Prostate gland (tissue), 2 donors: Measurements from ENCODE around the gene FAM241A.

Experiments
- POLR2AphosphoS5 ChIP-seq: sonication (generic); formaldehyde crosslinking; IDR thresholded peaks from one replicate; pipeline ENCODE4 v1.6.1; 2017; ENCODE audit warnings: antibody characterized with exemption
- TF ChIP-seq, protein P1 (sequence below), 4 experiments: fragments of 200-600 bp in 2 of 4; fragments of 450-650 bp in 2 of 4; sonication (generic) in 2 of 4; IDR thresholded peaks; 1 replicate in 3 of 4; 2 replicates in 1 of 4; pipeline ENCODE4 v1.5.1; 2016 to 2019; ENCODE audit warnings: antibody characterized with exemption in 4 of 4, mild to moderate bottlenecking in 2 of 4, moderate library complexity in 2 of 4

DNA sequence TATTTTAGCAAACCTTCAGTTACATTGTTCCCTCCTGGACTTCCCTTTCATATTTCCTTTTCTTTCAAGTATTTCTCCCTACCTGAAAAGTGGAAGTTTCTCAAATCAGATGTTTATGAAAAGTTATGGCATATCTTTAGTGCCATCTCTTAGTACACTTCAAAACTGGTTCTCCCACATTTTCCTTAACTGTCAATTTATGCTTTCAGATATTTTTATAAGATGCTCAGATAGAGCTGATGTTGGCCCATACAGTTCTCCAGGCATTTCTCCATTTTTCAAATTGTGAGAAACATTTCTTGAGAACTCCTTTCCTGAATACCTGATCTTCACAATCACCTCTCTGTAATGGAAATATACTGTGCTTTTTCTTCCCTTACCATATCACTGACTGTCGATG is 53.8 kb downstream of the FAM241A start:
- TF ChIP-seq, protein P1, sequence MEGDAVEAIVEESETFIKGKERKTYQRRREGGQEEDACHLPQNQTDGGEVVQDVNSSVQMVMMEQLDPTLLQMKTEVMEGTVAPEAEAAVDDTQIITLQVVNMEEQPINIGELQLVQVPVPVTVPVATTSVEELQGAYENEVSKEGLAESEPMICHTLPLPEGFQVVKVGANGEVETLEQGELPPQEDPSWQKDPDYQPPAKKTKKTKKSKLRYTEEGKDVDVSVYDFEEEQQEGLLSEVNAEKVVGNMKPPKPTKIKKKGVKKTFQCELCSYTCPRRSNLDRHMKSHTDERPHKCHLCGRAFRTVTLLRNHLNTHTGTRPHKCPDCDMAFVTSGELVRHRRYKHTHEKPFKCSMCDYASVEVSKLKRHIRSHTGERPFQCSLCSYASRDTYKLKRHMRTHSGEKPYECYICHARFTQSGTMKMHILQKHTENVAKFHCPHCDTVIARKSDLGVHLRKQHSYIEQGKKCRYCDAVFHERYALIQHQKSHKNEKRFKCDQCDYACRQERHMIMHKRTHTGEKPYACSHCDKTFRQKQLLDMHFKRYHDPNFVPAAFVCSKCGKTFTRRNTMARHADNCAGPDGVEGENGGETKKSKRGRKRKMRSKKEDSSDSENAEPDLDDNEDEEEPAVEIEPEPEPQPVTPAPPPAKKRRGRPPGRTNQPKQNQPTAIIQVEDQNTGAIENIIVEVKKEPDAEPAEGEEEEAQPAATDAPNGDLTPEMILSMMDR (IDR thresholded peaks at IDR 0.05): no peak
- no peak for TF ChIP-seq POLR2AphosphoS5
